ENCODE measurements around the gene FGR.

DNA sequence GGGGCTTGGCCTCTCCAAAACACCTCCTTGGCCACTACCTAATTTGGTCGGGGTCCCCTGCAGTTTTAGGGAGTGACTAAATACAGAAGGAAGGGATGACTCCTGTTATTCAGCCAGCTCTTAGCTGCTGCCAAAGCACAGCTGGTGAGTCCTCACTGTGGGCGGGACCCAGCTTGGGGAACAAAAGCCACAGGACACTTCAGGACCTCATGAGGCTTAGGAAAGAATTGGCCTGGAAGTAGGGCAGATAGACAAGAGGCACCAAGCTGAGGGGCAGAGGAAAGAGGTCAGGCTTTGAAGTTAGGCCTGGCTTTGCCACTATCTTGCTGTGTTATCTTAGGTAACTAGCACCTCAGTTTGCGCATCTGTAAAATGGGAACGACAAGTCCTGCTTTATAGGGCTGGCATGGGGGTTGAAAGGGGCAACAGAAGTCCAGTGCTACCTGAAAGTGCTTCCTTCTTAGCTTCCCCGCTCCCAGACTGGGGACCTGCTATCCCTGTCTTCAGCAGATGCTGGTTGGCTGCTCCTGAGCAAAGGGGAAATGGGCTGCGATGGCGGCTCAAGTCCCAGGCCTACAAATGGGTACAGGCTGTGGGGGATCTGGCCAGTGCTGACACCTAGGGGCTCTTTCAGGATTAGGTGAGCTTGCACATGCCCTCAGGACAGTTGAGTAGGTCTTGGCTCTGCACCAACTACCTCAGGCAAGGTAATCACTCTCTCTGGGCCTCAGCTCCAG lies 21.3 kb upstream of the FGR start:
- TF ChIP-seq, protein P1, sequence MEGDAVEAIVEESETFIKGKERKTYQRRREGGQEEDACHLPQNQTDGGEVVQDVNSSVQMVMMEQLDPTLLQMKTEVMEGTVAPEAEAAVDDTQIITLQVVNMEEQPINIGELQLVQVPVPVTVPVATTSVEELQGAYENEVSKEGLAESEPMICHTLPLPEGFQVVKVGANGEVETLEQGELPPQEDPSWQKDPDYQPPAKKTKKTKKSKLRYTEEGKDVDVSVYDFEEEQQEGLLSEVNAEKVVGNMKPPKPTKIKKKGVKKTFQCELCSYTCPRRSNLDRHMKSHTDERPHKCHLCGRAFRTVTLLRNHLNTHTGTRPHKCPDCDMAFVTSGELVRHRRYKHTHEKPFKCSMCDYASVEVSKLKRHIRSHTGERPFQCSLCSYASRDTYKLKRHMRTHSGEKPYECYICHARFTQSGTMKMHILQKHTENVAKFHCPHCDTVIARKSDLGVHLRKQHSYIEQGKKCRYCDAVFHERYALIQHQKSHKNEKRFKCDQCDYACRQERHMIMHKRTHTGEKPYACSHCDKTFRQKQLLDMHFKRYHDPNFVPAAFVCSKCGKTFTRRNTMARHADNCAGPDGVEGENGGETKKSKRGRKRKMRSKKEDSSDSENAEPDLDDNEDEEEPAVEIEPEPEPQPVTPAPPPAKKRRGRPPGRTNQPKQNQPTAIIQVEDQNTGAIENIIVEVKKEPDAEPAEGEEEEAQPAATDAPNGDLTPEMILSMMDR (IDR thresholded peaks at IDR 0.05): no peak
- no peak for TF ChIP-seq POLR2A (IDR thresholded peaks at IDR 0.05)

Data from lower leg skin (tissue), 3 donors.